Measurements from ENCODE around the gene PRR5L.
A peak's percentile ranks its signal among the peaks of the same experiment; 100 is the strongest.

PRR5L gene, protein sequence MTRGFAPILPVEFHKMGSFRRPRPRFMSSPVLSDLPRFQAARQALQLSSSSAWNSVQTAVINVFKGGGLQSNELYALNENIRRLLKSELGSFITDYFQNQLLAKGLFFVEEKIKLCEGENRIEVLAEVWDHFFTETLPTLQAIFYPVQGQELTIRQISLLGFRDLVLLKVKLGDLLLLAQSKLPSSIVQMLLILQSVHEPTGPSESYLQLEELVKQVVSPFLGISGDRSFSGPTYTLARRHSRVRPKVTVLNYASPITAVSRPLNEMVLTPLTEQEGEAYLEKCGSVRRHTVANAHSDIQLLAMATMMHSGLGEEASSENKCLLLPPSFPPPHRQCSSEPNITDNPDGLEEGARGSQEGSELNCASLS

DNA sequence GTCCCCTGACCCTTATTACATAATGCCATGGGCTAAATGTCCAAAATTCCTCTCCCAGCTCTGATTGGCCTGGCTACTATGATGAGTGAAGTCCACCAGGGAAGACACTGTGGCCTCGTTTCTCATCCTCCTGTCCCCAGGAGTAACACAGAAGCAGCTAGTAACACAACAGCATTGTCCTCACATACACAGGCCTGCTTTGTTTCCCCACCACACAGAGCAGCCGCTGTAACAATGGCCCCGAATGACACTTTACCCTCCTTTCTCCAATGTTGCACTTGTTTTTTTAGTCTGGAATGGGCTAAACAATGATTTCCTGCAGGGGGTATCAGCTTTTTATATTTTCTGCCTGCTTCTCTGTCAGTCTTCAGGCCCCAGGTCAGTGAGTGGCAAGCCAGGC lies at the start of gene PRR5L:
Gene PRR5L, plus strand, starts transcription at position 363 of the 400 bp plus-strand sequence. CDS start 104,834 bp downstream, outside the sequence.
- no peak within 1 kb of the TSS for H3K27ac ChIP-seq
- no peak for DNase-seq (ENCODE audit: low read depth, low spot score)

DNA sequence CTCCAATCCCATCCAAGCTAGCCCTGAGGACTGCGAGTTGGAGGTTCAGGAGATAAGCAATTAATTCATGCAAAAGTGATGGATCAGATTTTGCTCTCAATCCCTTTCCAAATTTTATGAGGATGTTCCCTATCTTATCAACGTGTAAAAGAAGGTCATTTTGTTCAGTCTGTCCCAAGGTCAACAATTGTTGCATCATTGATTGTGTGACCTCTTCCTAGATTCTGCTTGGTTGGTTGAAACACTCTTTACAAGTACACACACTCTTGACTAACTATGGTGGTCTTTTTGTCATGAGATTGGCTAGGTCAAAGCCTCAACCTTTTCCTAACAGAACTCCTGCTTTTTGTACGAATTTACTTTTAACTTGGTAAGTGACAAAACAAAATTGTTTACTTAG lies 48.6 kb upstream of the PRR5L start:
- DNase-seq (ENCODE audit: low read depth, low spot score), result no peak
- no peak overlapping the region for H3K27ac ChIP-seq

DNA sequence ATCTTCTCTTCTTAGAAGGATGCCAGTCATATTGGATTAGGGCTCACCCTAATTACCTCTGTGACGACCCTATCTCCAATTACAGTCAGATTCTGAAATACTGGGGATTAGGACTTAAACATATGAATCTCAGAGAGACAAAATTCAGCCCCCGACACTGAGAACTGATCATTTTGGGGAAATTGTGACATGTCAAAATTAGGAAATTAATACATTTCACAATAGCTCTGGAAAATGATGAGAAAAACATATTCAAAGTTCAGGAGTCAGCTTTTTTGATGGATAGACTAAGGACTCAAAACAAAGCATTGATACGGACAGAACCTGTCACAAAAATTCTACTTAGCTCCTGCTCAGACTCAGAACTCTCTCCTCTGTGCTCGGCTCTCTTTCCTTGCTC lies 47.7 kb upstream of the PRR5L start:
- no peak overlapping the region for H3K27ac ChIP-seq
- no peak for DNase-seq (ENCODE audit: low read depth, low spot score)

DNA sequence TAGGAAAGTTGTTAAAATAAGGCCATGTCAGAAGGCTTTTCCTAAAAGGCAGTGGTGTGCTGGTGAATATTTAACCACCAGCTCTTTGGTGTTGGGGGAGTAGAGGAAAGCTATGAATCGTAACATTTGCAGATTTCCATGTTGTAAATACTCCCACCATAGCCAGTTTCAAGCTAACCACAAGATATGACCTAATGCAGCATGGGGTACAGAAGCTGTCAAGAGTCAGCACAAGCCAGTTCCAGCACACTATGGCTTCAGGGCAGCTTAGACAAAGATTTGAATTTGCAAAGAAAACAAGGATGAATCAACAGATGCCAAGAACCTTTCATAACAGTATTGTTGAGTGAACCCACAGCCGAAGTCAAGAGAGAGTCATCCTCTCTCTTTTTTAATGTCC lies 46.8 kb upstream of the PRR5L start:
- peak; percentile 73 for DNase-seq (ENCODE audit: low read depth, low spot score)
- no peak overlapping the region for H3K27ac ChIP-seq

DNA sequence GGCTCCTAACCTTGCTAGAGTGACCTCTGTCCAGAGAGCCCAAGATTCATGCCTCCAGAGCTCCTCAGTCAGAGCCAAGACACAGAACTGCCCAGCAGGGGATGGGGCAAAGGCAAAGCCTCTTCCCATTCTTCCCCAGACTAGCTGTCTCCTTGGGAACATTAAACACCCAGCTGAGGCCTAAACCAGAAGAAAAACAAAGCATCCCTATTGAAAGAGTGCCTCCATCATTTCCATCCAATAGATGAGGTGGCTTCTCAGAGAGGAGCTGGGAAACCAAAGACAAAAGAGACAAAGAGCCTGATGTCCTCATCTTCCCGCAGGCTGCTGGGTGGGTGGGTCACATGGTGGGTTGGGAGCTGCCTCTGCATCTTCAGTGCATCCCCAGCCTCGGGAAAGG lies 44.3 kb upstream of the PRR5L start:
- DNase-seq (ENCODE audit: low read depth, low spot score), result no peak
- no peak overlapping the region for H3K27ac ChIP-seq

DNA sequence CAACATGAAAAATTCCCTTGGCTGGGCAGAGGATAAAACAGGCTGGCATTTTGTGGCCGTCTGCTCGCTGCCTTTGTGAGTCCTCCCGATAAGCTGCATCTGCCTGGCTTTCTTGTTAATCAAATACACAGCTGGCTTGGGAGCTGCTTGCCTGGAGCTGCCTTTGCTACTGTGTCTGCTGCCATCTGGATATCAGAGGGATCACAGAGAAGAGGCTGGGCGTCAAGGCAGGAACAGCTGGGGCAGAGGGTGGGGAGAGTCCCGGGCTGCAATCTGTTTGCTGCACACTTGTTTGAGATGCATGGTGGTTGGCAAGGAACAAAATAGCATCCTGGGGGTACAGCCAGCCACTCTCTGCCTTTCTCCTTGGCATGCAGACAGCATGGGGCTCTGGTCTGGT lies 42.9 kb upstream of the PRR5L start:
- H3K27ac ChIP-seq, result no peak overlapping the region
- no peak for DNase-seq (ENCODE audit: low read depth, low spot score)

DNA sequence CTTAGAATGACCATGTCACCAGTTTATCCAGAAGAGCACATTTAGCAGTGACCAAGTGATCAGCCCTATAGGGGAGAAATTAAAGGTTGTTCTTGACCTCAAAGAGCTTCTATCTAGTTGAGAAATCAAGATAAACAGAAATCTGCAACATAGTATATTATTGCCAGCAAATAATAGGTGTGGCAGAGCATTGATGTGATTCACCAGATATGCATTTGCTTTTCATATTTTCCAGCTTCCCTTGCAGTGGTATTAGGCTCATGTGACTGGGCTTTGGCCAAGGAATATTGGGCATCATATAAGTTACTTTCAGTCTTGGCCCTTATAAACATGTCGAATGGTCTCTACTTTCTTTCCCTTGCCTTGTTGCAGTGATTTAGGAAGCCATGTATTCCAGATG lies 41.4 kb upstream of the PRR5L start:
- no peak for DNase-seq (ENCODE audit: low read depth, low spot score)
- H3K27ac ChIP-seq, result peak overlapping the region; percentile 38

DNA sequence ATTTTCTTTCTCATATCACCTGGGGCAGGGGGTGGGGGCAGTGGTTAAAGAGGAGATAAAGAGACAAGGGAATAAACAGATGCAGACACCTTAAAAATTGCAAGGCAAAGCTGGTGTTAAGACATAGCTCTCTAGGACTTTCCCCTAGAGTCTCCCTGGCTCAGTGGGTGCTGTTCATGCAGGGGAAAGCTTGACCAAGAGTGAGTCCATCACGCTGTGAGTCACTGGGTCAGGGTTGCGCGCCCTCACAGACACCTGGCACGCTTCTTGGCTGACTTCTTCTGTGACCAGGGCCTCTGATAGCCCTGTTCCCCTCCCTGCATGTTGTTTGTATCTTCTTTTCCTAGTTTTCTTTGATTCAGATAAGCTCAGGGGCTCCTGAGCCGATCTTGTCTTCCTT lies 38.7 kb upstream of the PRR5L start:
- DNase-seq (ENCODE audit: low read depth, low spot score), result no peak
- H3K27ac ChIP-seq, result no peak overlapping the region

DNA sequence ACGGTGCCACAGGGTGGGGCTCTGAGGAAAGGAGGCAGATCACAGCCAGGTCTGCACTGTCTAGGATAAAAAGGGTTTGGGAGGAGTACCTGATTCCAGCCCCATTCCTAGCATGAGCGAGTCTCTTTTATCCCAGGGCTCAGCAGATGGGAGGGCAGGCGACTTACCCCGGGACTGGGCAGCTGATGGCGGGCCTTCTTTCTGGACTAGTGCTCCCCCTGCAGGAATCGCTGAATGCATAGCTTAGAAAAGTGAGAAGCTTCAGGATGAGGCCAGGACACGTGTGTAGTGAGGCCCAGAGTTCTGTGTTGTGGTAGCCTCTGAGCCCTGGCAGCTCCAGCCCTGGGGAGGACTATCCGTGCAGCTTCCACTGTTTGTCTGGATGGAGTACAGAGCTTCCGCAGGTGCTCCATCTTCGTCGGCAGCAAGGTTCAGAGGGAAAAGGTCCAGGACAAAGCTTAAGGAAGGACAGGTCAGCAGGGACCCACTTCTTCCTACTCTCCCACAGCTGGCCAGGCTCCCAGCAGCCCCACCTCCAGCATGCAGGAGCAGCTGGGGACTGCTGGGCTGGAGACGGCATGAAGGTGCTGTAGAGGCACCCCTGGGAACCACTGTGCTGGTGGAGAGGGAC lies 37.2 kb upstream of the PRR5L start:
- no peak for DNase-seq (ENCODE audit: low read depth, low spot score)
- H3K27ac ChIP-seq, result no peak overlapping the region

DNA sequence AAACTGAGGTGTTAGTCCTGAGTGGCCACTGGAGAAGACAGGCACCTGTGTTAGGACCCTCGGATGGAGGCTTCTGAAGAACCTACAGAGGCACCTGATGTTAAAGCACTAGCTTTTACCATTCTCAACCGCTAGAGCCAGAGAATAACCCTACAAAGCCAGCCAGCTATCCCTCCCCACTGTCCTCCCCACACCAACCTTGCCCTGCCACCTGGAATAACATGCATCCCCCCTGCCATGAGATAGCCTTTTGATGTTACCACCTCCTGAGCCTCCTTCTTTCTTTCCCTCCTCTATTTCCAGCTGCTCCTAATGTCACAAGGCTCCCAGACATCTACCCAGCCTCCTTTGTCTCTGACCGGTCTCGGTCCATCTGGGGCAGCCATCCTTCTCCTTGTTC lies 35.0 kb upstream of the PRR5L start:
- no peak overlapping the region for H3K27ac ChIP-seq
- DNase-seq (ENCODE audit: low read depth, low spot score), result no peak

DNA sequence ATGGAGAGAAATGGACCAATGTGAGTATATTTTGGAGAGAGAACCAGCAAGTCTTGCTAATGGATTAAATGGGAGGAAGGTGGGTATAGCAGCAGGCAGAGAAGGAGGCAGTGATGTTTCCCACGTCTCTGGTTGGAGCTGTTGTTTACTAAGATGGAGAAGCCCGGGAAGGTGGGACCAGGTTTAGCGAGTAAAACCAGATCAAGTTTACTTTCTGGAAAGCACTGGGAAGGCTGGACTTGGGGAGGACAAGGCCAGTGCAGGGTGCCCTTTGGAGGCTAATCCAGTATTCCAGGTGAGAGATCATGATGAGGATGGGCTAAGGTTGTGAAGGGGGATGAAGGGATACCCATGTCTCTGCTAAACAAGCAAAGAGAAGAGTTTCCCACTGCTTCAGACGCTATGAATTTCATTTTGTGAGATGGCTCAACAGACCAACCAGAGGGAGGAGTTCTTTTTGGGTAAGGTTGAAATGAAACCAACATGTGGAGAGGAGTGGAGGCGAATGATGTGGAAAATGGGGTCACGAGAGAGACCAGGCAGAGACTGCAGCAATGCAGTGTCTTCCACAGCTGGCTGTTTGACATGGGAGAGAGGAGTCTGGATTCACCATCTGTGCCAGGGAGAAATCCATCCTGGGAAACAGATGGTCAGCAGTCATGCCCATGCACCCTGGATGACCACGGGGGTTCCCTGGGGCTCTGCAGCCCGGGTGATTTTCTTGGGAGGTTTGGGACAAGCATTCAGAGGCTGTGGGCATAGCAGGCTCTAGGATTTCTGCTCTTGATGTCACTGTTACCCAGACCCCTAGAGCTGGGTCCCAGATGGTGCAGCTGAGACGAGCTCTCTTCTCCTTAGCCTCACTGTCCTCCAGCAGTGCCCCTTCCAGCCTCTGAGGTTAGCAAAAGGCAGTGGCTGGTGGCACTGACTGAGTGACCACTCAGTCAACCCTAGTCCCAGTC lies 31.8 kb upstream of the PRR5L start:
- no peak overlapping the region for H3K27ac ChIP-seq
- DNase-seq (ENCODE audit: low read depth, low spot score), result no peak

DNA sequence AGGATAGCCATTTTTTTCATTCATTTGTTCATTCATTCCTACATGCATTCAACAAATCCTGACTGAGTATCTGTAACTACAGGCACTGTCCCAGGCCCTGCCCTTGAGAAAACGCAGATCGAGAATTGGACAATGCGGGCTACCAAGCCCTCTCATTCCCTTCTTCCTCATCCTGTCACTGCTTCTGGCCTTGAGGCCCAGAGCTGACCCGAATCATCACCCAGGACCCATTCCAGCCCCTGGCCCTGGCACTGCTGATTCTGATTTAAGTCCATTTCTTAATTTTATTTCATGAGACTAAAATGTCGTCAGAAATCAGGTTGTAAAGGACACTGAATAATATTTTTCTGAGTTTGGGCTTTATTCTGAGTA lies 31.1 kb upstream of the PRR5L start:
- no peak for DNase-seq (ENCODE audit: low read depth, low spot score)
- no peak overlapping the region for H3K27ac ChIP-seq

DNA sequence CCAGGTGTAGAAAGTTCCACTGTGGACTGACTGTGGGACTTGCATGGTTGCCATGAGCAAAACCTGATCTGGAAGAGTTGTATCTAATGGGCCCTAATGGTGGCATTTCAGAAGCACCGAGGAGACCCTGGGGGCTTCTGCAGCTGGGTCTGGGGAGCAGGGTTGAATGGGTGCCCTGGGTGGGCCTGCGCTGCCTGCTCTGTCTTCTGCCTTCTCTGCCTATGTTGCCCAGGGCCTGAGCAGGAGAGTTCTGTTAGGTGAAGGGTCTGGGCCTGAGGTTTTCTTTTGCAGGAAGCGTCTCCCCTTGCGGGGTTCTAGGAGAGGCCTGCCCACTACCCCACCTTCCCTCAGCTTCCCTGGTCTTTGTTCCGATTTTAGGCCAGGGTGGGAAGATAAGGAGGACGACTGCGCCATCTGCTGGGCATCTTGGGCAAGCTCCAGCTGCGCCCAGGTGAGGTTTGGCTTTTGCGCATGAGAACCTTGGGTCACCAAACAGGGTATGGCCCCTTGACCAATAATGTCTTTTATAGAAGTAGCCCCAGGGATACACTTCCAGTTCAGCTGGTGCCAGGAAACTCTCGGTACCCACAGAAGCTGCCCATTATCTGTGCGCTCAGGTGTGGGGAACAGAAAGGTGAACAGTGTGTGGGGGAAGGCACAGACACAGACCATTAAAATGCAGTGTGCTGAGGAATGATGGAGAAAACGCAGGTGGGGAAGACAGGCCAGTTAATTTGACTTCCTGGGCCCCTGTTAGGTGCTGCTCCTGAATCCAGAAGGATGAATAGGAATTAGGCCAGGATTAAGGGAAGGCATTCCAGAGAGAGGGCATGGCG lies 30.1 kb upstream of the PRR5L start:
- H3K27ac ChIP-seq, result no peak overlapping the region
- no peak for DNase-seq (ENCODE audit: low read depth, low spot score)

DNA sequence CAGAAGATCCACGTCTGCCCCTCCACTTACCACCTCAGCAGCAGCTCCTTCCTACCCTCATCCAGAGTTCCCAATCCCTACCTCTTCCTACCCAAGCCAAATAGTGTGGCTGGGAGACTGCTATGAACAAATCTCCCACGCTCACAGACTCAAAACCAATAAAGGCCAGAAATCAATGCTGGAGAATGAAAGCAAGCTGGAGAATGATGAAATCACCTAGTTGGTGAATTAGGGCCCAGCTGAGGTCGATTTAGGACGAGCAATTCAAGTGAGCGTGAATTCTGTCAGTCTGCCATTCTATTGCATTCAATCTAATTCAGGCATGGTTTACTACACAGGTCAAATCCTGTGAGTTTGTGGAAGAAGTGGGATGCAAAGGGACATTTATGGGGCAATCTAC lies 29.3 kb upstream of the PRR5L start:
- H3K27ac ChIP-seq, result no peak overlapping the region

DNA sequence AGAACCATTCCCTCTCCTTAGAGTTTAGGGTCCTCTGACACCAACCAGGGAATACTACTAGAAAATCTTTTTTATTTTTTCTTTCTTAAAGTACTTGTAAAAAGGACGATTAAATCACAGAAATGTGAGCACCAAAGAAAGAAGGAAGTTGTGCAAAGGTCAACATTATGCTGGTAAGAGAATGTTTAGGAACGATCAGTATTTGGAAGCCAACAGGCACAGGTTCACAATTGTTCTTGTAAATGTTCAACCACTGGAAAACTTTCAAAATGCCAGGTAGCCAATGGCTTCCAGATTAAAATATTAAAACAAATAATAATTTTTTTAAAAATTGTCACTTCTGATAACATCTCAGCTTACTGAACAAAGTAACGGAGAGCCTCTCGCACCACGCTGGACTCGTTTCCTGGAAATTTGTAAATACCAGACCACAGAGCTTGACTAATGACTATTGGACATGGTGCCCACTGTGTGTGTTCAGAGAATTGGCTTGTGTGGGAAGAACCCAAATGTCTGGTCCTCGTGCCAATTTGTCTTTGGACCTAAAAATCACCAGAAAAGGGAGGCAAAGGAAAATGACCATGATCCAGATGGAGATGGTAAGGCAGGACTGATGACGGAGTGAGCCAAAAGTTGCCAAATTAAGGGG lies 27.6 kb upstream of the PRR5L start:
- no peak overlapping the region for H3K27ac ChIP-seq
- no peak for DNase-seq (ENCODE audit: low read depth, low spot score)

More for the DNA sequence above, 29.3 kb upstream of the PRR5L start:
- DNase-seq (ENCODE audit: low read depth, low spot score), result no peak

DNA sequence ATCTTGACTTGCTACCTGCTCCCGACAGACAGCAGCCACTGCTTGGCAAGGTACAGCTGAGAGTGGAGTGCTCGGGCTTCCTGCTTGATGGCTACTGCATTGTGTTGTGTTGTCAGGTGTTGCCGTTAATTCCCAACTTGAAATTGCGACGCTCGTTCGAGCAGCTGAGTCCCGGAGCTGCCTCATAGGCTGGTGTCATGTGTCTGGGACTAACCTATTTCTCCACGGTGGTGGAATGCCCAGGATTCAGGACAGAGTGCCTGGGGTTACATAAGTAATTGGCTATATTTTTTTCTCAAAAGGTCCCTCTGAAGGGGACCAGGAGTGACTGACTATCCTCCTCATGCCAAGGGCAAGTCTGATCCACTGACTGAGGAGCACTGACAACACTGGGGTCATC lies 25.4 kb upstream of the PRR5L start:
- no peak overlapping the region for H3K27ac ChIP-seq
- no peak for DNase-seq (ENCODE audit: low read depth, low spot score)

DNA sequence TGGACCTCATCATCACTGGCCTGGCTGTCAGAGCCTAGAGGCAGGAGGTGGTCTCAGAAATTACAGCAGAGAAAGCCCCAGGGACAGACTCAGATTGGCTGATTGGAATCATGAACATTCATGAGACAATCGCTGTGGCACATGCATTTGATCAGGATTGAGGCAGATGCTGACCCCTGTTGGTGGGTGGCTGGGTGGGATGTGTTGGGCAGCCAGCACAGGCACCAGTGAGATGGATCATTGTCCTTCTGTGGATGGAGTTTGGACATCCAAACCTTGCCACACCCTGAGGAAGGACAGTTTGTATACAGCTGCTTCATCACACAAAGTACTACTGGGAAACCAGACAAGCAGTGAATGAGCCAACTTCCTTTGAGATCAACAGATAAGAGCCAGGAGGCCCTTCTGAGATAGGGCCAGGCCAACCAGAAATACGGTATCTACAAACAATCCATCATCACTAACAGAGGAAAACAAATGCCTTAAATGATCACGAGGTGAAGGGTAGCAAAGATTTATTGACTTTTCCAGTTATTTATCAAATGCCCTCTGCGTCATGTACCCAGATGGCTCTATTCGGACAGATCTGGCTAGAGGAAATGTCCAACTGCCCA lies 24.2 kb upstream of the PRR5L start:
- H3K27ac ChIP-seq, result no peak overlapping the region
- DNase-seq (ENCODE audit: low read depth, low spot score), result no peak

DNA sequence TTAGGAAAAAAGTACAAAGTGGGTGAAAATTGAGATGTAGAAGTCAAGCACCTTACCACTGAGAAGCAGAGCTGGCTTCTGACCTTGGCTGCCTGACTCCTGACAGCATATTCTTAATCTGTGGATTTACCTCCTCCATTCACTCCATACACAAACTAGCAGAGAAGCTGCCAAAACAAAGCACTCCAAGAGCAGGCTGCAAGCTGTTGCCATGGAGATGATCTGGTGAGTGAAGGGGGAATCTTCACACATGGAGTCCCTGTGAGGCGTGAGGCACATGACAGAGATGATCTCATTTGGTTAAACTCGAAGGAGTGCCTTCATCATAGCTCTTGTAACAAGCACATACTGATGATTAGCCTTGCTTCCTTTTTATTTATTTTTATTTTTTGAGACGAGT lies 23.0 kb upstream of the PRR5L start:
- no peak overlapping the region for H3K27ac ChIP-seq
- no peak for DNase-seq (ENCODE audit: low read depth, low spot score)

DNA sequence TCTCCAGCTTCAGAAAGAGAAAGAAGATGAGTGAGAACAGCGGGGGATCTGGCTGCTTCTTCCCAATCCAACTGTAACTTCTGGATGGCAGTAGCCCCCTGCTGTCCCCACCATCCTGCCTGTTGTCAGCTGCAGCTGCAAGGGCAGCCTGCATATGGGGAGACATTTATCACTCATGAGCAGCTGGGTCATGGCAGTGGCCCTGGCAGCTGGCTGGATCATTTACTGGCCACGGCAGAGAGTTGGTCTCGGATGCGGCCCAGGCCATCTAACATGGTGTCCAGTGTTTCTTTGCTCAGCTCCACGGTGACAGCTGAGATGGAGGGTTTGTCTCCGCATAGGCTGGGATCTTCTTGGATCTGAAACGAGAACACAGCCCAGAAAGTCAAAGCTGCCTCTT lies 21.7 kb upstream of the PRR5L start:
- H3K27ac ChIP-seq, result no peak overlapping the region
- no peak for DNase-seq (ENCODE audit: low read depth, low spot score)
